SJSA1 (cell line): ENCODE measurements around the gene SASH1. TPM values are rescaled to one million over a fixed set of nuclear protein-coding genes. Genes with fewer than 3 reads are reported as not detected.
A peak's percentile ranks its signal among the peaks of the same experiment; 100 is the strongest.

Experiments
- DNase-seq, 2 experiments: peaks; one replicate each; pipeline ENCODE4 v3.0.0-alpha.2; 2015 to 2020; ENCODE audit warnings: low spot score in 2 of 2, low read depth in 1 of 2
- H3K27ac ChIP-seq: fragments of 250-450 bp; sonication (Bioruptor Pico); 2 replicates; pipeline ENCODE4 v1.5.1; 2020; ENCODE audit warnings: mild to moderate bottlenecking, moderate library complexity
- H3K27me3 ChIP-seq: fragments of 250-450 bp; sonication (Bioruptor Pico); replicated peaks from 2 replicates; pipeline ENCODE4 v1.5.1; 2020; ENCODE audit warnings: mild to moderate bottlenecking, moderate library complexity
- H3K36me3 ChIP-seq: fragments of 250-450 bp; sonication (Bioruptor Pico); 2 replicates; pipeline ENCODE4 v1.5.1; 2020; ENCODE audit warnings: mild to moderate bottlenecking
- H3K4me1 ChIP-seq: fragments of 250-450 bp; sonication (Bioruptor Pico); replicated peaks from 2 replicates; pipeline ENCODE4 v1.6.1; 2021; ENCODE audit warnings: mild to moderate bottlenecking
- H3K4me3 ChIP-seq: fragments of 250-450 bp; sonication (Bioruptor Pico); 2 replicates; pipeline ENCODE4 v1.5.1; 2020; ENCODE audit warnings: mild to moderate bottlenecking
- H3K9me3 ChIP-seq: fragments of 250-450 bp; sonication (Bioruptor Pico); replicated peaks from 2 replicates; pipeline ENCODE4 v1.5.1; 2020; ENCODE audit warnings: mild to moderate bottlenecking
- total RNA-seq: library from RNA; depleted of rRNA; stranded (reverse); fragments of >200 nt; shearing (Covaris generic); gene quantifications from 2 replicates; pipeline ENCODE4 v1.2.3, GENCODE V29; 2014

SASH1 gene
- total RNA-seq, 1 experiment from 2014 or later = 10.4 TPM

GRCh38 chr6:148446681-148447080 lies 104.0 kb downstream of the SASH1 start:
- no peaks in the 10 kb centered on the region for H3K27me3 ChIP-seq
- H3K9me3 ChIP-seq = no peaks in the 10 kb centered on the region
- no peak for DNase-seq
- peaks cover 41% of the 10 kb centered on the region for H3K4me1 ChIP-seq
- no peak overlapping the region for H3K27ac ChIP-seq
- no peaks in the 10 kb centered on the region for H3K36me3 ChIP-seq
- no peak overlapping the region for H3K4me3 ChIP-seq

GRCh38 chr6:148447521-148448230 lies 105.0 kb downstream of the SASH1 start:
- no peak overlapping the region for H3K27ac ChIP-seq
- H3K4me3 ChIP-seq = no peak overlapping the region
- H3K27me3 ChIP-seq = no peaks in the 10 kb centered on the region
- no peak for DNase-seq
- H3K9me3 ChIP-seq = no peaks in the 10 kb centered on the region
- peaks cover 31% of the 10 kb centered on the region for H3K4me1 ChIP-seq
- H3K36me3 ChIP-seq = no peaks in the 10 kb centered on the region

GRCh38 chr6:148448369-148449012 lies 105.9 kb downstream of the SASH1 start:
- DNase-seq = no peak
- Histone ChIP-seq H3K27ac (no peak overlapping the region), H3K9me3 (no peaks in the 10 kb centered on the region), H3K4me1 (peaks cover 30% of the 10 kb centered on the region), H3K27me3 (no peaks in the 10 kb centered on the region), H3K4me3 (no peak overlapping the region), H3K36me3 (no peaks in the 10 kb centered on the region)

GRCh38 chr6:148450866-148451265 lies 108.2 kb downstream of the SASH1 start:
- Histone ChIP-seq H3K9me3 (no peaks in the 10 kb centered on the region), H3K27me3 (no peaks in the 10 kb centered on the region), H3K36me3 (no peaks in the 10 kb centered on the region), H3K4me1 (peaks cover 11% of the 10 kb centered on the region), H3K4me3 (no peak overlapping the region), H3K27ac (no peak overlapping the region)
- no peak for DNase-seq

- Histone ChIP-seq H3K4me3 (no peak overlapping the region), H3K4me1 (peaks cover 3% of the 10 kb centered on the region), H3K27me3 (no peaks in the 10 kb centered on the region), H3K36me3 (no peaks in the 10 kb centered on the region), H3K27ac (no peak overlapping the region), H3K9me3 (no peaks in the 10 kb centered on the region)
- no peak for DNase-seq
These were observed 109.1 kb downstream of the SASH1 start for GRCh38 chr6:148451690-148452089.

GRCh38 chr6:148452876-148453275 lies 110.2 kb downstream of the SASH1 start:
- no peak for DNase-seq
- H3K27ac ChIP-seq = no peak overlapping the region

GRCh38 chr6:148453906-148454305 lies 111.3 kb downstream of the SASH1 start:
- no peaks in the 10 kb centered on the region for H3K27me3 ChIP-seq
- H3K27ac ChIP-seq = no peak overlapping the region
- H3K36me3 ChIP-seq = no peaks in the 10 kb centered on the region
- DNase-seq = no peak
- H3K4me1 ChIP-seq = peaks cover 5% of the 10 kb centered on the region
- no peaks in the 10 kb centered on the region; the same call in 1 of the 2 replicates for H3K9me3 ChIP-seq
- H3K4me3 ChIP-seq = no peak overlapping the region

More at GRCh38 chr6:148452876-148453275, 110.2 kb downstream of the SASH1 start:
- no peaks in the 10 kb centered on the region; the same call in 1 of the 2 replicates for H3K9me3 ChIP-seq
- H3K27me3 ChIP-seq = no peaks in the 10 kb centered on the region
- peaks cover 5% of the 10 kb centered on the region for H3K4me1 ChIP-seq
- H3K4me3 ChIP-seq = no peak overlapping the region
- H3K36me3 ChIP-seq = no peaks in the 10 kb centered on the region

GRCh38 chr6:148455225-148455624 lies 112.6 kb downstream of the SASH1 start:
- Histone ChIP-seq H3K27ac (no peak overlapping the region), H3K4me3 (no peak overlapping the region), H3K27me3 (no peaks in the 10 kb centered on the region), H3K9me3 (no peaks in the 10 kb centered on the region; the same call in 1 of the 2 replicates), H3K36me3 (no peaks in the 10 kb centered on the region), H3K4me1 (peaks cover 5% of the 10 kb centered on the region)
- no peak for DNase-seq

GRCh38 chr6:148455674-148456558 lies 113.3 kb downstream of the SASH1 start:
- DNase-seq = no peak
- Histone ChIP-seq H3K9me3 (no peaks in the 10 kb centered on the region; the same call in 1 of the 2 replicates), H3K36me3 (no peaks in the 10 kb centered on the region), H3K27me3 (no peaks in the 10 kb centered on the region), H3K27ac (no peak overlapping the region), H3K4me1 (peaks cover 5% of the 10 kb centered on the region), H3K4me3 (no peak overlapping the region)

GRCh38 chr6:148457137-148457842 lies 114.7 kb downstream of the SASH1 start:
- Histone ChIP-seq H3K27me3 (no peaks in the 10 kb centered on the region), H3K4me3 (no peak overlapping the region), H3K9me3 (no peaks in the 10 kb centered on the region; the same call in 1 of the 2 replicates), H3K27ac (peak overlapping the region; percentile 64), H3K4me1 (peaks cover 19% of the 10 kb centered on the region), H3K36me3 (no peaks in the 10 kb centered on the region)
- peak in 1 of 2 experiments; percentile 44 for DNase-seq

- H3K27ac ChIP-seq = no peak overlapping the region; the same call in 1 of the 2 replicates
- H3K9me3 ChIP-seq = no peaks in the 10 kb centered on the region; the same call in 1 of the 2 replicates
- no peaks in the 10 kb centered on the region for H3K36me3 ChIP-seq
- no peaks in the 10 kb centered on the region for H3K27me3 ChIP-seq
- H3K4me3 ChIP-seq = no peak overlapping the region
- peaks cover 24% of the 10 kb centered on the region for H3K4me1 ChIP-seq
- DNase-seq = no peak
These were observed 115.2 kb downstream of the SASH1 start for GRCh38 chr6:148457843-148458159.

GRCh38 chr6:148459238-148459637 lies 116.6 kb downstream of the SASH1 start:
- Histone ChIP-seq H3K4me1 (peaks cover 37% of the 10 kb centered on the region), H3K4me3 (no peak overlapping the region), H3K27me3 (no peaks in the 10 kb centered on the region), H3K9me3 (no peaks in the 10 kb centered on the region; the same call in 1 of the 2 replicates), H3K36me3 (no peaks in the 10 kb centered on the region), H3K27ac (no peak overlapping the region)
- DNase-seq = no peak

- no peaks in the 10 kb centered on the region; the same call in 1 of the 2 replicates for H3K9me3 ChIP-seq
- H3K4me1 ChIP-seq = peaks cover 45% of the 10 kb centered on the region
- H3K36me3 ChIP-seq = no peaks in the 10 kb centered on the region
- H3K27me3 ChIP-seq = no peaks in the 10 kb centered on the region
- DNase-seq = no peak
- H3K27ac ChIP-seq = no peak overlapping the region
- H3K4me3 ChIP-seq = no peak overlapping the region
These were observed 118.4 kb downstream of the SASH1 start for GRCh38 chr6:148460876-148461646.
